Upper lobe of left lung (tissue), 4 donors: Measurements from ENCODE around the gene KLHL1.

Experiments used
- CTCF ChIP-seq, 6 experiments: fragments of 450-650 bp in 4 of 6; fragments of 200-600 bp in 2 of 6; sonication (generic) in 2 of 6; IDR thresholded peaks; one replicate each; pipeline ENCODE4 v1.5.1; 2016 to 2019; ENCODE audit warnings: antibody characterized with exemption in 6 of 6
- EP300 ChIP-seq, 4 donors: sonication (generic); formaldehyde crosslinking; IDR thresholded peaks; one replicate each; pipeline ENCODE4 v1.5.1; 2017; ENCODE audit warnings: antibody characterized with exemption in 4 of 4, control low read depth in 2 of 4
- POLR2A ChIP-seq, 4 donors: fragments of 450-650 bp; IDR thresholded peaks; one replicate each; pipeline ENCODE4 v1.5.1; 2016 to 2017; ENCODE audit warnings: antibody characterized with exemption in 4 of 4, mild to moderate bottlenecking in 2 of 4
- POLR2AphosphoS5 ChIP-seq, 2 donors: sonication (generic); formaldehyde crosslinking; IDR thresholded peaks; one replicate each; pipeline ENCODE4 v1.5.1; 2017; ENCODE audit warnings: antibody characterized with exemption in 2 of 2

- TF ChIP-seq CTCF (IDR thresholded peaks at IDR 0.05) (no peak), POLR2A (IDR thresholded peaks at IDR 0.05) (no peak), EP300 (IDR thresholded peaks at IDR 0.05) (no peak), POLR2AphosphoS5 (IDR thresholded peaks at IDR 0.05) (no peak)
Observed at GRCh38 chr13:69769608-69770007, 338.6 kb downstream of the KLHL1 start.
